Lower leg skin (tissue), 4 donors: ENCODE results near the gene CFAP299. TPM values are rescaled to one million over a fixed set of nuclear protein-coding genes. Genes with fewer than 3 reads are reported as not detected.

ENCODE experiments used
- DNase-seq, 2 donors: peaks; one replicate each; pipeline ENCODE4 v3.0.0-alpha.2; 2019; ENCODE audit warnings: low spot score in 2 of 2
- H3K4me3 ChIP-seq: fragments of 200-600 bp; sonication (generic); 2 replicates; pipeline ENCODE4 v1.5.1; 2017; ENCODE audit warnings: mild to moderate bottlenecking, low read depth; ENCODE audit not compliant: poor library complexity, severe bottlenecking
- POLR2A ChIP-seq, 2 donors: fragments of 450-650 bp; IDR thresholded peaks; one replicate each; pipeline ENCODE4 v1.6.1; 2016 to 2017; ENCODE audit warnings: antibody characterized with exemption in 2 of 2, mild to moderate bottlenecking in 1 of 2, moderate library complexity in 1 of 2
- WGBS, 2 donors: methylation state at CpG; one replicate each; pipeline ENCODE4 v1.1.5; 2018; 5-methylcytosine and 5-hydroxymethylcytosine counted together
- intact Hi-C: fragments of 100-400 bp; cut with DNase I; formaldehyde crosslinking; loops from one replicate; pipeline ENCODE4 v1.15.0; 2023; ENCODE audit warnings: low total_unique reads
- total RNA-seq, 4 donors: library from RNA; depleted of rRNA; stranded (reverse); fragments of >200 nt; gene quantifications; one replicate each; pipeline ENCODE4 v1.1.0, GENCODE V29; 2016
- TF ChIP-seq, protein P1 (sequence below), 3 donors: fragments of 450-650 bp; IDR thresholded peaks; one replicate each; pipeline ENCODE4 v1.5.1; 2016; ENCODE audit warnings: antibody characterized with exemption in 3 of 3, mild to moderate bottlenecking in 3 of 3, moderate library complexity in 2 of 3

The CFAP299 gene
- total RNA-seq, 4 donors from 2014 or later = not detected

DNA sequence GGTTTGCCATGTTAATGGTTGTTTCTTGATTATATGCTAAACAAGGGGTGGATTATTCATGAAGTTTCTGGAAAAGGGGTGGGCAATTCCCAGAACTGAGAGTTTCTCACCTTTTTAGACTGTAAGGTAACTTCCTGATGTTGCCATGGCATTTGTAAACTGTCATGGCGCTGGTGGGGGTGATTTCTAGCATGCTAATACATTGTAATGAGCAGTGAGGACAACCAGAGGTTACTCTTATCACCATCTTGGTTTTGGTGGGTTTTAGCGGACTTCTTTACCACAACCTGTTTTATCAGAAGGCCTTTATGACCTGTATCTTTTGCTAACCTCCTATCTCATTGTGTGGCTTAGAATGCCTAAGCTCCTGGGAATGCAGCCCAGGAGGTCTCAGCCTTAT, 81.5 kb downstream of the CFAP299 start:
- DNase-seq = no peak
- 86 to 90% methylated on average over 2 of the region's 2 CpGs for WGBS, 2 donors
- no peak for TF ChIP-seq POLR2A (IDR thresholded peaks at IDR 0.05)
- TF ChIP-seq, protein P1, sequence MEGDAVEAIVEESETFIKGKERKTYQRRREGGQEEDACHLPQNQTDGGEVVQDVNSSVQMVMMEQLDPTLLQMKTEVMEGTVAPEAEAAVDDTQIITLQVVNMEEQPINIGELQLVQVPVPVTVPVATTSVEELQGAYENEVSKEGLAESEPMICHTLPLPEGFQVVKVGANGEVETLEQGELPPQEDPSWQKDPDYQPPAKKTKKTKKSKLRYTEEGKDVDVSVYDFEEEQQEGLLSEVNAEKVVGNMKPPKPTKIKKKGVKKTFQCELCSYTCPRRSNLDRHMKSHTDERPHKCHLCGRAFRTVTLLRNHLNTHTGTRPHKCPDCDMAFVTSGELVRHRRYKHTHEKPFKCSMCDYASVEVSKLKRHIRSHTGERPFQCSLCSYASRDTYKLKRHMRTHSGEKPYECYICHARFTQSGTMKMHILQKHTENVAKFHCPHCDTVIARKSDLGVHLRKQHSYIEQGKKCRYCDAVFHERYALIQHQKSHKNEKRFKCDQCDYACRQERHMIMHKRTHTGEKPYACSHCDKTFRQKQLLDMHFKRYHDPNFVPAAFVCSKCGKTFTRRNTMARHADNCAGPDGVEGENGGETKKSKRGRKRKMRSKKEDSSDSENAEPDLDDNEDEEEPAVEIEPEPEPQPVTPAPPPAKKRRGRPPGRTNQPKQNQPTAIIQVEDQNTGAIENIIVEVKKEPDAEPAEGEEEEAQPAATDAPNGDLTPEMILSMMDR (IDR thresholded peaks at IDR 0.05) = no peak
- no peak overlapping the region for H3K4me3 ChIP-seq
- intact Hi-C loops = no loop called here

DNA sequence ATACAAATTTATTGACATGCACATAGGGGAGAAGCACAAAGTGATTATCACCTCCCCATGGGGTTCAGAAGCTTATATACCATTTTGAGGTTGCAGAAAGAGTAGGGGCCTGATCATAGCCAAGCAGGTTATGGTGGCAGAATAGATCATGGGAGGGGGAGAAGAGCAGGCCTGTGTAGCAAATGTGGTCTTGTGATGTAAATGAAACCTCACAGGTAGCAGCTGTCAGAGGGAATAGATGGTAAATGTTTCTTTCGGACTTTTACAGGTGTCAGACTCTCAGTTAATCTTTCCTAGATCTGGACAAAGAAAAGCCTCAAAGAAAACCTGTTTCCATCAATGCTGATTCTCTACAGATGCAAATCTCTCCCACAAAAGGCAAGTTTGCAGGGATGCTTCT, 84.4 kb downstream of the CFAP299 start:
- 52 to 85% methylated on average over 1 of the region's 1 CpG for WGBS, 2 donors
- intact Hi-C loops = no loop called here
- DNase-seq = no peak
- no peak overlapping the region for H3K4me3 ChIP-seq
- TF ChIP-seq, protein P1 (IDR thresholded peaks at IDR 0.05) = no peak
- no peak for TF ChIP-seq POLR2A (IDR thresholded peaks at IDR 0.05)

DNA sequence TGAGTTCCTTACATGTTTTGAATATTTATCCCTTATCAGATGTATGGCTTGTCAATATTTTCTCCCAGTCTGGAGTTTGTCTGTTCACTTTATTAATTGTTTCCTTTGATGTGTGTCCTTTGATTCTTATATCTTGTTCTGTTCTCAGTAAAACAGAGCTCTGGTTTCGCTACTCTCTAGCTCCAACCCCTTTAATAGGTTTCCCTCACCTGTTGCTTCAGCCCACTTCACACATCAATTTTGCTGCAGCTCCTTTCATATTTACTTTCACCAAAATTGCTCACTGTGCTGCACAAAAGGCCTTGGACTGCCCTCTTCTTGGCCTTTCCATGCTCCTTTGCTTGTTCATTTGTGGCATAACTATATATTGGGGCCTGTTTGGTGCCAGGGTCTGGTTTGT, 85.1 kb downstream of the CFAP299 start:
- intact Hi-C loops = no loop called here
- 89 to 100% methylated on average over 1 of the region's 1 CpG for WGBS, 2 donors
- TF ChIP-seq, protein P1 (IDR thresholded peaks at IDR 0.05) = no peak
- no peak for TF ChIP-seq POLR2A (IDR thresholded peaks at IDR 0.05)
- no peak for DNase-seq
- H3K4me3 ChIP-seq = no peak overlapping the region

DNA sequence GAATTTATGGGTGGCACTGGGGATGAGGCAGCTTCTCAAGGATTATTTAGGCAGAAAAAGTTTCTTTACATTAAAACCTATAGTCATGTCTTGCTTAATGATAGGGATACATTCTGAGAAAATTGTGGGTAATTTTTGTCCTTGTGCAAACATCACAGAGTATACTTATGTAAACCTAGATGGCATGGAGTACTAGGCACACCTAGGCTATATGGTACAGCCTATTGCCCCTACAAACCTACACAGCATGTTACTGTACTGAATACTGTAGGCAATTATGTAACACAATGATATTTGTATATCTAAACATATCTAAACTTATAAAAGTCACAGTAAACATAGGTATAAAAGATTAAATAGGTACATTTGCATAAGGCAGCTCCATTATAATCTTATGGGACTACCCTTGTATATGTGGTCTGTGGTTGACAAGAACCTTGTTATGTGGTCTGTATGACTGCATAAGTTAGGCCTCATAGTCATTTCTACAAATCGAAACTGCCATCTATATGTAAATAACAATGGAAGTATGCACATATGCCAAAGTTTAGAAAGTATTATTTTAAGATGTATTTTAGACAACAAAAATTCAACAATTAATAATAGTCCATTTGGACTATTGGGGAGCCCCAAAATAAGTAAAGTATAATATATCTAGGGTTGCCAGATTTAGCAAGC, 87.3 kb downstream of the CFAP299 start:
- H3K4me3 ChIP-seq = no peak overlapping the region
- TF ChIP-seq POLR2A (IDR thresholded peaks at IDR 0.05) = no peak
- TF ChIP-seq, protein P1 (IDR thresholded peaks at IDR 0.05) = no peak
- intact Hi-C loops = no loop called here
- DNase-seq = no peak
- WGBS, 2 donors = 80 to 85% methylated on average over 1 of the region's 1 CpG

DNA sequence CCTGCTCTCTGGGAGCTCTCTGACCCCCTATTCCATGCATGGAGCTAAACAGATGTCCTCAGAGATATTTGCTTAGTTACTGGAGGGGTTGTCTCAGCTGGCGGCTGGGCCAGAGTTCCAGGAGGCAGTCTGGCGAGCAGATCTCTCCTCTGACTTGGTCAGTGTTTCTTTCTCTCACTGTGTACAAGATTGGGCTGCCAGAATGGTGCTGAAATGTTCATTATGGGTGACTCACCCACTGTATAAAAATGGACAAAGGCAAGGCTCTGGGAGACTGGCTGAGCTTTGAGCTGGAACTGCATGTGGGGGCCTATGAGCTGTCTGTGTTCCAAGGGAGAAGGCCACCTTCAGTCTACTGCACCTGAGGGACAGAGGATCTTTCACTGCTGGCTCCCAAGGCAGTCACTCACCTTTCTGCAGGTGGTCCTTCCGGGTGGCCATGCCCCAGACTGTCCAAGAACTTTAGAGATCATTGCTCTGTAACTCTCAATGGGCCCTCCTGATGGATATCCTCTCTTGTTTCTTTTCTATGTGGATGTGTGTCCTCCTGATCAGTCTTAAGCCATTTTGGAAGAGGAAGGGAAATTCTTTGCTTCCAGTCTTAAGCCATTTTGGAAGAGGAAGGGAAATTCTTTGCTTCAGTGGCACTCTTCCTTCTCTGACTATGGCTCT, 88.2 kb downstream of the CFAP299 start:
- no peak overlapping the region for H3K4me3 ChIP-seq
- TF ChIP-seq POLR2A (IDR thresholded peaks at IDR 0.05) = no peak
- TF ChIP-seq, protein P1 (IDR thresholded peaks at IDR 0.05) = no peak
- WGBS, 2 donors = 83 to 93% methylated on average over 3 of the region's 3 CpGs
- intact Hi-C loops = no loop called here
- DNase-seq = no peak
